ENCODE measurements around the gene OSBPL5. TPM values are rescaled to one million over a fixed set of nuclear protein-coding genes. Genes with fewer than 3 reads are reported as not detected.
A peak's percentile ranks its signal among the peaks of the same experiment; 100 is the strongest.

Gene OSBPL5
- total RNA-seq, 1 experiment from 2014 or later, result 16.1 TPM

GRCh38 chr11:3143136-3143880 is 21.8 kb downstream of the OSBPL5 start:
- H2BK12ac ChIP-seq (ENCODE audit: insufficient read length, low read depth, low read length), result no peak overlapping the region
- no peak overlapping the region; a peak in 1 of 5 replicates for H3K4me3 Mint-ChIP-seq

More at GRCh38 chr11:3143136-3143880, 21.8 kb downstream of the OSBPL5 start:
- no peak overlapping the region for H3K14ac ChIP-seq (ENCODE audit: insufficient read depth, low read length)
- no peak overlapping the region for H2BK20ac ChIP-seq (ENCODE audit: low read depth, low read length, poor library complexity, severe bottlenecking)
- no peak for TF ChIP-seq CTCF (conservative IDR thresholded peaks at IDR 0.05)
- peaks cover 6 to 11% of the 10 kb centered on the region in 2 experiments for H3K4me1 Mint-ChIP-seq
- H3K18ac ChIP-seq (ENCODE audit: insufficient read length, low read depth, low read length), result no peak overlapping the region
- no peak overlapping the region for H2BK120ac ChIP-seq (ENCODE audit: low read depth, low read length, poor library complexity, severe bottlenecking)
- H4K91ac ChIP-seq (ENCODE audit: insufficient read length, low read depth, low read length), result no peak overlapping the region
- H3K4me1 ChIP-seq (ENCODE audit: insufficient read depth, low read length), result no peaks in the 10 kb centered on the region
- no peak overlapping the region for H3K23ac ChIP-seq (ENCODE audit: insufficient read length, low read depth, low read length)
- H2AFZ ChIP-seq (ENCODE audit: low read length), result no peak overlapping the region
- no peak overlapping the region for H4K5ac ChIP-seq (ENCODE audit: insufficient read length, low read depth, low read length)
- H2BK5ac ChIP-seq (ENCODE audit: insufficient read length, low read length), result no peak overlapping the region
- no peak for DNase-seq
- no CpG with 5 or more reads among the region's 38 CpGs for WGBS (ENCODE audit: extremely low coverage, insufficient read length, low lambda C conversion rate)
- H3K27ac Mint-ChIP-seq, result peak overlapping the region in 1 of 3 experiments; percentile 29; a peak in 1 of 7 replicates
- H3K9ac ChIP-seq (ENCODE audit: extremely low read depth, insufficient read length, low read length), result no peak overlapping the region
- H3K27ac ChIP-seq (ENCODE audit: insufficient read length, low read depth, low read length), result no peak overlapping the region
- H2AK5ac ChIP-seq (ENCODE audit: insufficient read length, low read length), result no peak overlapping the region
- no peaks in the 10 kb centered on the region for H3K79me1 ChIP-seq (ENCODE audit: insufficient read depth, low read depth, low read length, poor library complexity, severe bottlenecking)
- H4K20me1 ChIP-seq (ENCODE audit: control insufficient read depth, insufficient read depth, insufficient read length), result peaks cover 4% of the 10 kb centered on the region
- H3K4me2 ChIP-seq (ENCODE audit: insufficient read depth, insufficient read length, low read length), result no peak overlapping the region
- no peaks in the 10 kb centered on the region for H3K27me3 ChIP-seq (ENCODE audit: insufficient read depth, low read length)
- H2BK15ac ChIP-seq (ENCODE audit: low read depth, low read length), result no peak overlapping the region
- no peak overlapping the region for H3K56ac ChIP-seq (ENCODE audit: insufficient read length, low read depth, low read length)
- no peaks in the 10 kb centered on the region for H3K79me2 ChIP-seq (ENCODE audit: insufficient read depth, low read length)
- H3K23me2 ChIP-seq (ENCODE audit: insufficient read length, low read depth, low read length, poor library complexity, severe bottlenecking), result no peaks in the 10 kb centered on the region
- no peaks in the 10 kb centered on the region for H3K27me3 Mint-ChIP-seq (ENCODE audit: low read depth)
- no peak overlapping the region for H3T11ph ChIP-seq (ENCODE audit: low read length)
- no peaks in the 10 kb centered on the region for H3K9me3 Mint-ChIP-seq
- H3K4ac ChIP-seq (ENCODE audit: low read depth, low read length), result no peak overlapping the region
- no peak overlapping the region for H4K8ac ChIP-seq (replicated peaks; ENCODE audit: insufficient read length, low read depth, low read length)
- no peaks in the 10 kb centered on the region for H3K9me3 ChIP-seq (ENCODE audit: control insufficient read depth, low read depth, low read length)
- H3K36me3 Mint-ChIP-seq (ENCODE audit: insufficient read depth in 1 of 3, low read depth in 3 of 3), result no peaks in the 10 kb centered on the region
